DOHH2 (cell line): ENCODE data around the gene CLSTN1.

Experiments used
- H3F3A ChIP-seq: fragments of 200-600 bp; sonication (generic), shearing (Covaris generic); 2 replicates; pipeline ENCODE4 v1.6.0; 2016; ENCODE audit warnings: antibody characterized with exemption, mild to moderate bottlenecking; ENCODE audit not compliant: control insufficient read depth, insufficient read depth
- H3K27ac ChIP-seq: fragments of 200-600 bp; sonication (generic); 2 replicates; pipeline ENCODE4 v1.5.1; 2014; ENCODE audit warnings: low read depth, mild to moderate bottlenecking, low read length, moderate library complexity
- H3K27me3 ChIP-seq: fragments of 200-600 bp; sonication (generic); 2 replicates; pipeline ENCODE4 v1.6.1; 2014; ENCODE audit warnings: mild to moderate bottlenecking, low read length, mixed read lengths; ENCODE audit not compliant: control insufficient read depth
- H3K36me3 ChIP-seq: fragments of 200-600 bp; sonication (generic); 2 replicates; pipeline ENCODE4 v1.6.1; 2014; ENCODE audit warnings: mild to moderate bottlenecking, low read length, moderate library complexity, mixed read lengths; ENCODE audit not compliant: control insufficient read depth
- H3K4me1 ChIP-seq: fragments of 200-600 bp; sonication (generic); 2 replicates; pipeline ENCODE4 v1.6.1; 2014; ENCODE audit warnings: mild to moderate bottlenecking, low read length, mixed read lengths; ENCODE audit not compliant: control insufficient read depth
- H3K4me2 ChIP-seq: fragments of 200-600 bp; sonication (generic); 2 replicates; pipeline ENCODE4 v1.6.0; 2014; ENCODE audit warnings: mild to moderate bottlenecking, low read length, moderate library complexity
- H3K4me3 ChIP-seq: fragments of 200-600 bp; sonication (generic); 2 replicates; pipeline ENCODE4 v1.5.1; 2014; ENCODE audit warnings: mild to moderate bottlenecking, low read length, mixed read lengths
- H3K79me2 ChIP-seq: fragments of 200-600 bp; sonication (generic); 2 replicates; pipeline ENCODE4 v1.6.1; 2014; ENCODE audit warnings: mild to moderate bottlenecking, low read length, mixed read lengths; ENCODE audit not compliant: control insufficient read depth
- H3K9me2 ChIP-seq: fragments of 200-600 bp; sonication (generic); replicated peaks from 2 replicates; pipeline ENCODE4 v1.6.1; 2014; ENCODE audit warnings: mild to moderate bottlenecking, low read length, mixed read lengths; ENCODE audit not compliant: control insufficient read depth
- H3K9me3 ChIP-seq: fragments of 200-600 bp; sonication (generic); 2 replicates; pipeline ENCODE4 v1.6.1; 2014; ENCODE audit warnings: antibody characterized with exemption, low read length, mixed read lengths; ENCODE audit not compliant: control insufficient read depth, insufficient read depth
- H4K20me1 ChIP-seq: fragments of 200-600 bp; sonication (generic); 2 replicates; pipeline ENCODE4 v1.6.0; 2014; ENCODE audit warnings: low read depth, mild to moderate bottlenecking, antibody characterized with exemption, low read length, moderate library complexity; ENCODE audit not compliant: control insufficient read depth, insufficient read depth
- CTCF ChIP-seq: fragments of 200-600 bp; sonication (generic); IDR thresholded peaks from one replicate; pipeline ENCODE4 v1.5.1; 2014; ENCODE audit warnings: antibody characterized with exemption, mild to moderate bottlenecking, low read depth, low read length; ENCODE audit not compliant: poor library complexity, severe bottlenecking
- EZH2phosphoT487 ChIP-seq: fragments of 200-600 bp; sonication (generic); IDR thresholded peaks from 2 replicates; pipeline ENCODE4 v1.6.1; 2017; ENCODE audit warnings: borderline replicate concordance, mild to moderate bottlenecking, antibody characterized with exemption, low read length, moderate library complexity, mixed read lengths

CLSTN1 gene

GRCh38 chr1:9761855-9762254 is 61.9 kb downstream of the CLSTN1 start:
- peaks cover 98% of the 10 kb centered on the region for H3K79me2 ChIP-seq
- H3K9me2 ChIP-seq = no peaks in the 10 kb centered on the region
- peaks cover 45% of the 10 kb centered on the region for H3K36me3 ChIP-seq
- H3K27ac ChIP-seq = no peak overlapping the region
- H4K20me1 ChIP-seq = peaks cover 4% of the 10 kb centered on the region
- H3K4me3 ChIP-seq = no peak overlapping the region
- H3K4me1 ChIP-seq = peaks cover 21% of the 10 kb centered on the region
- H3K27me3 ChIP-seq = no peaks in the 10 kb centered on the region
- no peak overlapping the region for H3K4me2 ChIP-seq
- H3K9me3 ChIP-seq = no peaks in the 10 kb centered on the region
- H3F3A ChIP-seq = no peaks in the 10 kb centered on the region
- TF ChIP-seq EZH2phosphoT487 = no peak
- TF ChIP-seq CTCF = no peak

- no peak overlapping the region for H3K27ac ChIP-seq
- H3K9me2 ChIP-seq = no peaks in the 10 kb centered on the region
- TF ChIP-seq EZH2phosphoT487 (no peak), CTCF (no peak)
- peaks cover 52% of the 10 kb centered on the region for H3K36me3 ChIP-seq
- no peaks in the 10 kb centered on the region; the same call in 1 of the 2 replicates for H3F3A ChIP-seq
- H3K9me3 ChIP-seq = no peaks in the 10 kb centered on the region
- peaks cover 21% of the 10 kb centered on the region for H3K4me1 ChIP-seq
- H4K20me1 ChIP-seq = peaks cover 4% of the 10 kb centered on the region
- no peak overlapping the region for H3K4me3 ChIP-seq
- peaks cover 98% of the 10 kb centered on the region for H3K79me2 ChIP-seq
- no peaks in the 10 kb centered on the region for H3K27me3 ChIP-seq
- no peak overlapping the region for H3K4me2 ChIP-seq
These were observed 62.9 kb downstream of the CLSTN1 start for GRCh38 chr1:9760824-9761223.

- Histone ChIP-seq H3K36me3 (peaks cover 61% of the 10 kb centered on the region), H3F3A (no peaks in the 10 kb centered on the region; the same call in 1 of the 2 replicates), H3K27ac (no peak overlapping the region), H3K27me3 (no peaks in the 10 kb centered on the region), H3K9me2 (no peaks in the 10 kb centered on the region), H3K4me1 (peaks cover 21% of the 10 kb centered on the region), H3K79me2 (peaks cover 98% of the 10 kb centered on the region), H3K4me2 (no peak overlapping the region), H4K20me1 (peaks cover 4% of the 10 kb centered on the region), H3K4me3 (no peak overlapping the region), H3K9me3 (no peaks in the 10 kb centered on the region)
- no peak for TF ChIP-seq CTCF
- no peak for TF ChIP-seq EZH2phosphoT487
These were observed 63.8 kb downstream of the CLSTN1 start for GRCh38 chr1:9759939-9760338.
